Hepatocyte (in vitro differentiated cells): ENCODE data around the gene NFKB2.

ENCODE experiments used
- CTCF ChIP-seq: fragments of 200-600 bp; sonication (generic); IDR thresholded peaks from 2 replicates; pipeline ENCODE4 v1.5.1; 2016; ENCODE audit warnings: antibody characterized with exemption, mild to moderate bottlenecking; ENCODE audit not compliant: poor library complexity
- EZH2 ChIP-seq: fragments of 200-600 bp; sonication (generic); IDR thresholded peaks from 2 replicates; pipeline ENCODE4 v1.6.1; 2016; ENCODE audit warnings: antibody characterized with exemption, mild to moderate bottlenecking, borderline replicate concordance
- EZH2phosphoT487 ChIP-seq: fragments of 200-600 bp; sonication (generic); IDR thresholded peaks from one replicate; pipeline ENCODE4 v1.6.1; 2018; ENCODE audit warnings: antibody characterized with exemption, mild to moderate bottlenecking, low read depth, moderate library complexity; ENCODE audit not compliant: unreplicated experiment, severe bottlenecking

- no peak for TF ChIP-seq CTCF
- TF ChIP-seq EZH2, result no peak
- TF ChIP-seq EZH2phosphoT487, result no peak
Observed at GRCh38 chr10:102395400-102396316, at the start of gene NFKB2.
